ENCODE measurements around the gene KCNJ6.
A peak's percentile ranks its signal among the peaks of the same experiment; 100 is the strongest.
"Not testable (repeated sequence)": the region's sequence is repeated elsewhere in the genome, so short reads cannot be mapped to it uniquely, and the experiment has no call there.

KCNJ6 gene

DNA sequence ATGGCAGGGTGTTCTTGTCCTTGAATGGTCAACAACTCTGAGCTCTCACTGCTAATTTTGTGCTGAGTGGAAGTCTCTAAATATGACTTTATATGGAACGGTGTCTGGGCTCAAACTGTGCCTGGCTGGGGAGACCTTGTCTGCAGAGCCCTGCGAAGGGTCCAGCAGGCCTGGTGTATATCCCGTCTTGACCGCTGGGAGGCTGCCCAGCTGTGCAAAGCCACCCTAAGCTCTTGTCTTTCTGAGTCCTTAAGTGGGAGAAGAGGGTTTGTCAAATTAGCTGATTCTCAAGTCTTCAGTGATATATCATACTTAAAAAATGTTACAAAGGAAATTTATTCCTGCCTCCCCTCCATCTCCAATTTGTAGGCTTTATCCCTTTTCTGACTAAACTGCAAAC lies 198.7 kb downstream of the KCNJ6 start:
- Histone ChIP-seq H2BK12ac (ENCODE audit: low read length in 2 of 2) (no peak overlapping the region), H2AFZ (ENCODE audit: low read depth, low read length) (no peak overlapping the region), H2BK5ac (ENCODE audit: low read depth, low read length, poor library complexity, severe bottlenecking) (no peak overlapping the region), H4K91ac (ENCODE audit: low read length) (no peak overlapping the region), H3K9me3 (ENCODE audit: control insufficient read depth, low read length) (peaks cover 15% of the 10 kb centered on the region), H3K4me2 (ENCODE audit: low read length, poor library complexity, severe bottlenecking) (no peak overlapping the region), H2AK5ac (ENCODE audit: low read length, severe bottlenecking) (no peak overlapping the region), H4K8ac (ENCODE audit: low read length) (no peak overlapping the region), H3K4me1 (ENCODE audit: control insufficient read depth, insufficient read depth, low read depth, low read length) (no peaks in the 10 kb centered on the region), H2BK120ac (ENCODE audit: low read depth, low read length) (no peak overlapping the region), H3K4me3 (ENCODE audit: insufficient read depth in 1 of 2, low read depth in 1 of 2, low read length in 2 of 2) (no peak overlapping the region), H3K9ac (ENCODE audit: low read length) (no peak overlapping the region), H3K4ac (ENCODE audit: low read depth in 1 of 2, low read length in 2 of 2) (no peak overlapping the region), H3K27ac (ENCODE audit: low read length, poor library complexity, severe bottlenecking) (no peak overlapping the region), H3K23ac (ENCODE audit: low read length in 2 of 2) (no peak overlapping the region), H2BK15ac (ENCODE audit: low read depth, poor library complexity, severe bottlenecking) (no peak overlapping the region), H3K18ac (ENCODE audit: low read depth in 1 of 2, low read length in 2 of 2) (no peak overlapping the region), H3K79me1 (replicated peaks; ENCODE audit: low read length, poor library complexity, severe bottlenecking) (no peaks in the 10 kb centered on the region), H3K14ac (ENCODE audit: low read length in 2 of 2) (peak overlapping the region in 1 of 2 experiments; percentile 57), H3K27me3 (ENCODE audit: control insufficient read depth in 1 of 2, insufficient read depth in 1 of 2, low read length in 2 of 2) (peaks cover 0 to 64% of the 10 kb centered on the region in 2 experiments), H3K36me3 (ENCODE audit: control insufficient read depth in 1 of 2, insufficient read depth in 2 of 2, low read depth in 1 of 2, low read length in 2 of 2) (peaks cover 0 to 9% of the 10 kb centered on the region in 2 experiments)
- no peak for DNase-seq
- 77% methylated on average over 4 of the region's 4 CpGs for WGBS

DNA sequence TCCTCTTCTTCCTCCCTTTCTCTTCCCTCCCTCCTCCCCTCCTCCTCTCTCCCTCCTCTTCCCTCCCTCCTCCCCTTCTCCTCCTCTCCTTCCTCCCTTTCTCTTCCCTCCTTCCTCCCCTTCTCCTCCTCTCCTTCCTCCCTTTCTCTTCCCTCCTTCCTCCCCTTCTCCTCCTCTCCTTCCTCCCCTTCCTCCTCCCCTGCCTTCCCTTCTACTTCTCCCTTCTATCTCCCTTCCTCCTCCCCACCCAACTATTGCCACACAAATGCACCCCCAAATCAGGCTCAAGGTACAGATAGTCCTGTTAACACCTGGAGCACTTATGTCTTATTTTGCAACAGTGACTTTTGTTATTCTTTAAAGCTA lies 203.7 kb downstream of the KCNJ6 start:
- not testable (repeated sequence) for H3K4ac ChIP-seq (ENCODE audit: low read depth in 1 of 2, low read length in 2 of 2); H3K27ac ChIP-seq (ENCODE audit: low read length, poor library complexity, severe bottlenecking); DNase-seq

DNA sequence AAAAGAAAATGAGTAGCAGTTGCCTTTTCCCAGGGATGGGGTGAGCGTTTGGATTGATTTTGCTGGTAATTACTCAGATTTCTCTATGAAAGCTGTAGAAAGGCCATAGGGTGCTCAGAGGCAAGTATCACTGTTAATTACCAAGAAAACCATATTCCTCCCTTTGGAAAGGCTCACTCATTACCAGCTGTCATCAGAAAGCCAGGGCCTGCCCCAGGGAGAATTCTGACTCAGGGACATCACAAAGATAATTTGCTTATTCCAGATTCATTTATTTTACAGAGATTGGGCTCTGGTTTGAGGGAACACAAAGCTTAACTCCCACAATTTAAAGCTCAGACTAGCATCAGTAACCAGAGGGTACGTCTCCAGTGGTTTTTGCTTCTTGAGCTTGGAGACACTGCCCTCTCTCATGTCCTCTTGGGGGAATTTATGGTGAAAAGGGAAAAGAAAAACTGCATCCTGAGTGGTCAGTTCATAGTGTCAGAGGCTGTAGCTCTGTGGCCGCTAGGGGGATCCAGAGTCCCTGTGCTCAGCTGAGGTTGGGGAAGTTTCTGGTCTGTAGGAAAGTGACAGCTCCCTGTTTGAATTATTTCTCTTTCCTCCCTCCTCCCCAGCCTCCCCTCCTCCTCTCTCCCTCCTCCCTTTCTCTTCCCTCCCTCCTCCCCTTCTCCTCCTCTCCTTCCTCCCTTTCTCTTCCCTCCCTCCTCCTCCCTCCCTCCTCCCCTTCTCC lies 204.3 kb downstream of the KCNJ6 start:
- Histone ChIP-seq H3K4ac (ENCODE audit: low read depth in 1 of 2, low read length in 2 of 2) (no peak overlapping the region), H3K4me3 (ENCODE audit: insufficient read depth in 1 of 2, low read depth in 1 of 2, low read length in 2 of 2) (no peak overlapping the region), H2BK12ac (ENCODE audit: low read length in 2 of 2) (no peak overlapping the region), H3K4me1 (ENCODE audit: control insufficient read depth, insufficient read depth, low read depth, low read length) (peaks cover 6% of the 10 kb centered on the region), H2BK5ac (ENCODE audit: low read depth, low read length, poor library complexity, severe bottlenecking) (no peak overlapping the region), H3K27me3 (ENCODE audit: control insufficient read depth in 1 of 2, insufficient read depth in 1 of 2, low read length in 2 of 2) (peaks cover 0 to 26% of the 10 kb centered on the region in 2 experiments), H2AFZ (ENCODE audit: low read depth, low read length) (no peak overlapping the region), H3K18ac (ENCODE audit: low read depth in 1 of 2, low read length in 2 of 2) (no peak overlapping the region), H4K91ac (ENCODE audit: low read length) (no peak overlapping the region), H2BK15ac (ENCODE audit: low read depth, poor library complexity, severe bottlenecking) (no peak overlapping the region), H3K36me3 (ENCODE audit: control insufficient read depth in 1 of 2, insufficient read depth in 2 of 2, low read depth in 1 of 2, low read length in 2 of 2) (peaks cover 0 to 4% of the 10 kb centered on the region in 2 experiments), H3K23ac (ENCODE audit: low read length in 2 of 2) (no peak overlapping the region), H3K27ac (ENCODE audit: low read length, poor library complexity, severe bottlenecking) (no peak overlapping the region), H3K14ac (ENCODE audit: low read length in 2 of 2) (no peak overlapping the region), H4K8ac (ENCODE audit: low read length) (no peak overlapping the region), H3K4me2 (ENCODE audit: low read length, poor library complexity, severe bottlenecking) (no peak overlapping the region), H2BK120ac (ENCODE audit: low read depth, low read length) (no peak overlapping the region), H2AK5ac (ENCODE audit: low read length, severe bottlenecking) (no peak overlapping the region), H3K9me3 (ENCODE audit: control insufficient read depth, low read length) (peaks cover 13% of the 10 kb centered on the region), H3K79me1 (replicated peaks; ENCODE audit: low read length, poor library complexity, severe bottlenecking) (peaks cover 3% of the 10 kb centered on the region), H3K9ac (ENCODE audit: low read length) (peak overlapping the region; percentile 67)
- WGBS = 50% methylated on average over 2 of the region's 3 CpGs
- DNase-seq = peak; percentile 85

More for the DNA sequence above, 203.7 kb downstream of the KCNJ6 start:
- H3K4me3 ChIP-seq (ENCODE audit: insufficient read depth in 1 of 2, low read depth in 1 of 2, low read length in 2 of 2); H3K9ac ChIP-seq (ENCODE audit: low read length); H3K18ac ChIP-seq (ENCODE audit: low read depth in 1 of 2, low read length in 2 of 2); H2AFZ ChIP-seq (ENCODE audit: low read depth, low read length); H2BK120ac ChIP-seq (ENCODE audit: low read depth, low read length); H3K36me3 ChIP-seq (ENCODE audit: control insufficient read depth in 1 of 2, insufficient read depth in 2 of 2, low read depth in 1 of 2, low read length in 2 of 2); H3K4me2 ChIP-seq (ENCODE audit: low read length, poor library complexity, severe bottlenecking); H2BK5ac ChIP-seq (ENCODE audit: low read depth, low read length, poor library complexity, severe bottlenecking); H3K14ac ChIP-seq (ENCODE audit: low read length in 2 of 2); H2BK12ac ChIP-seq (ENCODE audit: low read length in 2 of 2); H2BK15ac ChIP-seq (ENCODE audit: low read depth, poor library complexity, severe bottlenecking); H4K91ac ChIP-seq (ENCODE audit: low read length); H2AK5ac ChIP-seq (ENCODE audit: low read length, severe bottlenecking); H3K23ac ChIP-seq (ENCODE audit: low read length in 2 of 2); H3K4me1 ChIP-seq (ENCODE audit: control insufficient read depth, insufficient read depth, low read depth, low read length); H4K8ac ChIP-seq (ENCODE audit: low read length); H3K79me1 ChIP-seq (replicated peaks; ENCODE audit: low read length, poor library complexity, severe bottlenecking): not testable (repeated sequence)
- H3K27me3 ChIP-seq (ENCODE audit: control insufficient read depth in 1 of 2, insufficient read depth in 1 of 2, low read length in 2 of 2) = peaks cover 0 to 32% of the 10 kb centered on the region in 2 experiments
- peaks cover 13% of the 10 kb centered on the region for H3K9me3 ChIP-seq (ENCODE audit: control insufficient read depth, low read length)

DNA sequence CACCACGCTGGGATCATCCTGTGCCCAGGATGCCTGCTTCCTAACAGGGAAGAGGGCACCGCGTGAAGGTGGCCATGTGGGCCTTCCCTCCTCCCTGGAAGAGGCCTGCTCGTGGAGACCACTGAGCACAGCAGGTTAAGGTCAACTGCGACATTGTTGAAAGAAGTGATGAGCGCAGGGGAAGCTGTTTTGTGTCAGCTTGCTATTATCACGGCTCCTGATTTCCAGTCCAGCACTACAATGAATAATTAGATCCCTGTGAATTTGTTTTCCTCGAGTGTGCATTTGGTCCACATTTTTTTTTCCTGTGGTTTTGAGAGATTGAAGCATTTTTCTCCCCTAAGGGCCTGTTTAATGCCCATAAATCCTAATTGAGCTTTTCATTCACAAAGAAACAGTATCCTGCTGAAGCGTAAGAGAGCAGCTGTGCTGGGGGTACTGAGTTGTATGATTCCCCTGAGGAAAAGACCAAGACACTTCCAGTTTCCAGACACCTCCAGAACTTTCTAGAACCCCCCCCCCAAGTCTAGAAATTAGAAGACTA lies 204.9 kb downstream of the KCNJ6 start:
- DNase-seq = peak; percentile 66
- Histone ChIP-seq H3K4me1 (ENCODE audit: control insufficient read depth, insufficient read depth, low read depth, low read length) (peaks cover 6% of the 10 kb centered on the region), H3K79me1 (replicated peaks; ENCODE audit: low read length, poor library complexity, severe bottlenecking) (peaks cover 3% of the 10 kb centered on the region), H3K9ac (ENCODE audit: low read length) (peak overlapping the region; percentile 67), H2BK120ac (ENCODE audit: low read depth, low read length) (no peak overlapping the region), H3K4me3 (ENCODE audit: insufficient read depth in 1 of 2, low read depth in 1 of 2, low read length in 2 of 2) (no peak overlapping the region), H3K27ac (ENCODE audit: low read length, poor library complexity, severe bottlenecking) (no peak overlapping the region), H3K36me3 (ENCODE audit: control insufficient read depth in 1 of 2, insufficient read depth in 2 of 2, low read depth in 1 of 2, low read length in 2 of 2) (peaks cover 0 to 4% of the 10 kb centered on the region in 2 experiments), H3K27me3 (ENCODE audit: control insufficient read depth in 1 of 2, insufficient read depth in 1 of 2, low read length in 2 of 2) (peaks cover 0 to 26% of the 10 kb centered on the region in 2 experiments), H2BK5ac (ENCODE audit: low read depth, low read length, poor library complexity, severe bottlenecking) (no peak overlapping the region), H3K9me3 (ENCODE audit: control insufficient read depth, low read length) (peaks cover 16% of the 10 kb centered on the region), H3K4ac (ENCODE audit: low read depth in 1 of 2, low read length in 2 of 2) (peak overlapping the region; percentile 2 to 7), H3K18ac (ENCODE audit: low read depth in 1 of 2, low read length in 2 of 2) (peak overlapping the region; percentile 30 to 40), H4K8ac (ENCODE audit: low read length) (peak overlapping the region; percentile 58), H2AFZ (ENCODE audit: low read depth, low read length) (no peak overlapping the region), H3K14ac (ENCODE audit: low read length in 2 of 2) (no peak overlapping the region), H2BK15ac (ENCODE audit: low read depth, poor library complexity, severe bottlenecking) (no peak overlapping the region), H2BK12ac (ENCODE audit: low read length in 2 of 2) (peak overlapping the region; percentile 20 to 40), H4K91ac (ENCODE audit: low read length) (peak overlapping the region; percentile 65), H3K4me2 (ENCODE audit: low read length, poor library complexity, severe bottlenecking) (no peak overlapping the region), H3K23ac (ENCODE audit: low read length in 2 of 2) (no peak overlapping the region), H2AK5ac (ENCODE audit: low read length, severe bottlenecking) (no peak overlapping the region)
- WGBS = 53% methylated on average over 4 of the region's 9 CpGs

Data from mesenchymal stem cell (in vitro differentiated cells and primary cell).